Fibroblast of the aortic adventitia (primary cell): Measurements from ENCODE around the gene CTF1. TPM values are rescaled to one million over a fixed set of nuclear protein-coding genes. Genes with fewer than 3 reads are reported as not detected.

Experiments
- DNase-seq: peaks from one replicate; pipeline ENCODE4 v3.0.0-alpha.2; 2010; ENCODE audit warnings: low read depth
- H3K4me3 ChIP-seq: 2 replicates; pipeline ENCODE4 v1.5.1; 2011; ENCODE audit warnings: low read depth, mild to moderate bottlenecking, control low read depth, low read length, moderate library complexity
- CTCF ChIP-seq: IDR thresholded peaks from 2 replicates; pipeline ENCODE4 v1.5.1; 2011; ENCODE audit warnings: mild to moderate bottlenecking, low read length, control low read depth, inconsistent platforms; ENCODE audit not compliant: insufficient read depth
- small RNA-seq: library from RNA; depleted of rRNA; stranded (forward); fragments of <200 nt; gene quantifications from one replicate; pipeline ENCODE3, GENCODE V24; 2012
- total RNA-seq: library from RNA; depleted of rRNA; stranded (reverse); fragments of >200 nt; gene quantifications from 2 replicates; pipeline ENCODE4 v1.2.3, GENCODE V29; 2012; ENCODE audit warnings: low replicate concordance

The CTF1 gene
- total RNA-seq, 1 donor, result 2.5 TPM

GRCh38 chr16:30950516-30951065, 54.2 kb downstream of the CTF1 start:
- H3K4me3 ChIP-seq, result peak overlapping the region; percentile 88
- DNase-seq, result no peak
- no peak for TF ChIP-seq CTCF

- no peak for DNase-seq
- no peak for TF ChIP-seq CTCF
- H3K4me3 ChIP-seq, result no peak overlapping the region
Observed at GRCh38 chr16:30951193-30951592, 54.8 kb downstream of the CTF1 start.

GRCh38 chr16:30951750-30952149, 55.3 kb downstream of the CTF1 start:
- DNase-seq, result peak; percentile 98
- no peak overlapping the region for H3K4me3 ChIP-seq
- no peak for TF ChIP-seq CTCF

GRCh38 chr16:30953111-30953510, 56.7 kb downstream of the CTF1 start:
- no peak for TF ChIP-seq CTCF
- no peak for DNase-seq

More at GRCh38 chr16:30953111-30953510, 56.7 kb downstream of the CTF1 start:
- H3K4me3 ChIP-seq, result no peak overlapping the region

Small RNAs within 50 kb of the gene (small RNA-seq; reads per million reads assigned to genes)
- gene AC135048.1 (not detected), gene MIR4519 (not detected), gene MIR762 (not detected)

Other genes with a start within 250 kb of the CTF1 start
- 8.8 and 14.5 TPM in 2 replicates for gene PRR14, start 245.7 kb upstream of the CTF1 start, total RNA-seq
- gene FBRS, start 238.2 kb upstream of the CTF1 start, total RNA-seq, result 18.3 and 28.4 TPM in 2 replicates
- gene SRCAP, start 197.4 kb upstream of the CTF1 start, total RNA-seq, result 10.8 and 21.9 TPM in 2 replicates
- 20.8 and 24.0 TPM in 2 replicates for gene PHKG2, start 148.2 kb upstream of the CTF1 start, total RNA-seq
- 0.49 and 2.7 TPM in 2 replicates for gene CFAP119, start 134.6 kb upstream of the CTF1 start, total RNA-seq
- 73.5 and 89.4 TPM in 2 replicates for gene RNF40, start 134.3 kb upstream of the CTF1 start, total RNA-seq
- 10.6 and 15.0 TPM in 2 replicates for gene ZNF629, start 109.4 kb upstream of the CTF1 start, total RNA-seq
- 22.3 and 45.5 TPM in 2 replicates for gene BCL7C, start 2.5 kb upstream of the CTF1 start, total RNA-seq
- 9.8 and 16.6 TPM in 2 replicates for gene FBXL19, start 27.0 kb downstream of the CTF1 start, total RNA-seq
- gene ORAI3, start 52.5 kb downstream of the CTF1 start, total RNA-seq, result 33.0 and 35.6 TPM in 2 replicates
- 1.6 and 5.3 TPM in 2 replicates for gene SETD1A, start 61.1 kb downstream of the CTF1 start, total RNA-seq
- gene HSD3B7, start 88.6 kb downstream of the CTF1 start, total RNA-seq, result 15.5 and 60.9 TPM in 2 replicates
- 2.1 and 2.3 TPM in 2 replicates for gene STX1B, start 114.0 kb downstream of the CTF1 start, total RNA-seq
- gene STX4, start 136.9 kb downstream of the CTF1 start, total RNA-seq, result 24.2 and 29.7 TPM in 2 replicates
- gene ZNF668, start 177.6 kb downstream of the CTF1 start, total RNA-seq, result 4.6 and 12.3 TPM in 2 replicates
- gene ZNF646, start 177.8 kb downstream of the CTF1 start, total RNA-seq, result 5.8 and 16.2 TPM in 2 replicates
- 1.6 and 2.8 TPM in 2 replicates for gene PRSS53, start 192.3 kb downstream of the CTF1 start, total RNA-seq
- gene VKORC1, start 198.2 kb downstream of the CTF1 start, total RNA-seq, result 56.3 and 146 TPM in 2 replicates
- gene BCKDK, start 211.8 kb downstream of the CTF1 start, total RNA-seq, result 16.9 and 39.5 TPM in 2 replicates
- gene KAT8, start 221.1 kb downstream of the CTF1 start, total RNA-seq, result 25.1 and 31.5 TPM in 2 replicates
- not detected in 2 replicates for gene PRSS8, start 239.1 kb downstream of the CTF1 start, total RNA-seq